ENCODE results near the gene ITPK1. TPM values are rescaled to one million over a fixed set of nuclear protein-coding genes. Genes with fewer than 3 reads are reported as not detected.
A peak's percentile ranks its signal among the peaks of the same experiment; 100 is the strongest.

ITPK1 gene
- total and polyA plus RNA-seq, 2 experiments from 2014 or later: 35.9 to 101 TPM

DNA sequence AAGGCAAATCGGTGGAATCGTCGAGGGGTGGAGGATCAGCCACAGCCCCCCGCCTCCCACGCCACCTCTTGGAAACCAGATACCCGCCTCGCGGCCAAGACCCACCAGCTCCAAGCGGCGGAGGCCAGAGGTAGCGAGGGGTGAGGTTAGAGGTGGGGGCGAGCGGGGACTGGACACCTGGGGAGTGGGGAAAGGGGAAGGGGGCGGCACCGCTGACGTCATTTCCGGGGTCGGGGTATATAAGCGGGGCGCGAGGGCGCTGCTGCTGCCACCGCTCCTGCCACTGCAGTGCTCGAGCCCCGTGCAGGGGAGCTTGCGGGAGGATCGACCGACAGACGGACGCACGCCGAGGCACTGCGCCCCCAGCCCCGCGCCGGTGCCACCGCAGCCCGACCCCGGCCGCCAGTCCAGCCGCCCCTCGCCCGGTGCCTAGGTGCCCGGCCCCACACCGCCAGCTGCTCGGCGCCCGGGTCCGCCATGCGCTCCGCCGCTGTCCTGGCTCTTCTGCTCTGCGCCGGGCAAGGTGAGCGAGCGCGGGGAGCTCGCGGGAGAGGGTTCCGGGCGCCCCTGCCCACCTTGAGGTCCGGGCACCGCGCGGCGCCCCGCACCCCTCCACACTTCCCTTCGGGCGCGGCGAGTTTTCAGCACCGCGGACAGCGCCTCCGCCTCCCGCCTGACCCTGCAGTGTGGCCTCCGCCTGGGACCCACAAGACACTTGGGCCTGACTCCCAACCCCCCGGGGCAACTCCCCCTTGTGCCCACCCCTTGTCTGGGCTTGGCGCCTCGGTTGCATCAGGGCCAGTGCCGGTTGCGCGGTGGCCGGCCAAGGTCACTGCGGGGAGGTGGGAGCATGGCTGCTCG, 192.6 kb downstream of the ITPK1 start, which contains the start of gene CHGA (continued):
- TF ChIP-seq ZNF462 (CRISPR knock-in tag; IDR thresholded peaks at IDR 0.05) (no peak), EZH2 (IDR thresholded peaks at IDR 0.05; ENCODE audit: low read depth, unreplicated experiment) (no peak), CREB1 (CRISPR knock-in tag; IDR thresholded peaks at IDR 0.05; ENCODE audit: low read depth) (peak; percentile 88), EZH2phosphoT487 (IDR thresholded peaks at IDR 0.05; ENCODE audit: unreplicated experiment) (no peak)
- TF ChIP-seq, protein P1, sequence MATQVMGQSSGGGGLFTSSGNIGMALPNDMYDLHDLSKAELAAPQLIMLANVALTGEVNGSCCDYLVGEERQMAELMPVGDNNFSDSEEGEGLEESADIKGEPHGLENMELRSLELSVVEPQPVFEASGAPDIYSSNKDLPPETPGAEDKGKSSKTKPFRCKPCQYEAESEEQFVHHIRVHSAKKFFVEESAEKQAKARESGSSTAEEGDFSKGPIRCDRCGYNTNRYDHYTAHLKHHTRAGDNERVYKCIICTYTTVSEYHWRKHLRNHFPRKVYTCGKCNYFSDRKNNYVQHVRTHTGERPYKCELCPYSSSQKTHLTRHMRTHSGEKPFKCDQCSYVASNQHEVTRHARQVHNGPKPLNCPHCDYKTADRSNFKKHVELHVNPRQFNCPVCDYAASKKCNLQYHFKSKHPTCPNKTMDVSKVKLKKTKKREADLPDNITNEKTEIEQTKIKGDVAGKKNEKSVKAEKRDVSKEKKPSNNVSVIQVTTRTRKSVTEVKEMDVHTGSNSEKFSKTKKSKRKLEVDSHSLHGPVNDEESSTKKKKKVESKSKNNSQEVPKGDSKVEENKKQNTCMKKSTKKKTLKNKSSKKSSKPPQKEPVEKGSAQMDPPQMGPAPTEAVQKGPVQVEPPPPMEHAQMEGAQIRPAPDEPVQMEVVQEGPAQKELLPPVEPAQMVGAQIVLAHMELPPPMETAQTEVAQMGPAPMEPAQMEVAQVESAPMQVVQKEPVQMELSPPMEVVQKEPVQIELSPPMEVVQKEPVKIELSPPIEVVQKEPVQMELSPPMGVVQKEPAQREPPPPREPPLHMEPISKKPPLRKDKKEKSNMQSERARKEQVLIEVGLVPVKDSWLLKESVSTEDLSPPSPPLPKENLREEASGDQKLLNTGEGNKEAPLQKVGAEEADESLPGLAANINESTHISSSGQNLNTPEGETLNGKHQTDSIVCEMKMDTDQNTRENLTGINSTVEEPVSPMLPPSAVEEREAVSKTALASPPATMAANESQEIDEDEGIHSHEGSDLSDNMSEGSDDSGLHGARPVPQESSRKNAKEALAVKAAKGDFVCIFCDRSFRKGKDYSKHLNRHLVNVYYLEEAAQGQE (IDR thresholded peaks at IDR 0.05; ENCODE audit: unreplicated experiment): peak; percentile 98
- TF ChIP-seq, protein P2, sequence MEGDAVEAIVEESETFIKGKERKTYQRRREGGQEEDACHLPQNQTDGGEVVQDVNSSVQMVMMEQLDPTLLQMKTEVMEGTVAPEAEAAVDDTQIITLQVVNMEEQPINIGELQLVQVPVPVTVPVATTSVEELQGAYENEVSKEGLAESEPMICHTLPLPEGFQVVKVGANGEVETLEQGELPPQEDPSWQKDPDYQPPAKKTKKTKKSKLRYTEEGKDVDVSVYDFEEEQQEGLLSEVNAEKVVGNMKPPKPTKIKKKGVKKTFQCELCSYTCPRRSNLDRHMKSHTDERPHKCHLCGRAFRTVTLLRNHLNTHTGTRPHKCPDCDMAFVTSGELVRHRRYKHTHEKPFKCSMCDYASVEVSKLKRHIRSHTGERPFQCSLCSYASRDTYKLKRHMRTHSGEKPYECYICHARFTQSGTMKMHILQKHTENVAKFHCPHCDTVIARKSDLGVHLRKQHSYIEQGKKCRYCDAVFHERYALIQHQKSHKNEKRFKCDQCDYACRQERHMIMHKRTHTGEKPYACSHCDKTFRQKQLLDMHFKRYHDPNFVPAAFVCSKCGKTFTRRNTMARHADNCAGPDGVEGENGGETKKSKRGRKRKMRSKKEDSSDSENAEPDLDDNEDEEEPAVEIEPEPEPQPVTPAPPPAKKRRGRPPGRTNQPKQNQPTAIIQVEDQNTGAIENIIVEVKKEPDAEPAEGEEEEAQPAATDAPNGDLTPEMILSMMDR (conservative IDR thresholded peaks at IDR 0.05; ENCODE audit: low read depth in 2 of 2): no peak; a peak in 1 of 4 replicates

Measured in GM23338 (cell line).